ENCODE data around the gene CFLAR. TPM values are rescaled to one million over a fixed set of nuclear protein-coding genes. Genes with fewer than 3 reads are reported as not detected.
"Not testable (repeated sequence)": the region's sequence is repeated elsewhere in the genome, so short reads cannot be mapped to it uniquely, and the experiment has no call there.

Gene CFLAR
- total RNA-seq, 2 donors from 2014 or later, result 165 to 315 TPM

GRCh38 chr2:201111096-201111495, 4.9 kb upstream of the CFLAR start:
- Histone ChIP-seq H3K9me3 (no peaks in the 10 kb centered on the region), H3K4me3 (no peak overlapping the region), H3K36me3 (no peaks in the 10 kb centered on the region), H3K27me3 (replicated peaks; ENCODE audit: insufficient read depth) (no peaks in the 10 kb centered on the region), H3K27ac (no peak overlapping the region), H3K4me1 (ENCODE audit: control insufficient read depth in 1 of 2, low read depth in 2 of 2) (peaks cover 0 to 10% of the 10 kb centered on the region in 2 donors)
- DNase-seq (ENCODE audit: low spot score) (no peak), ATAC-seq (ENCODE audit: insufficient number of reproducible peaks, low FRiP score, low read depth) (no peak)
- no peak for TF ChIP-seq CTCF (IDR thresholded peaks at IDR 0.05)

GRCh38 chr2:201114350-201114749, 1.6 kb upstream of the CFLAR start:
- DNase-seq (ENCODE audit: low spot score) (no peak), ATAC-seq (ENCODE audit: insufficient number of reproducible peaks, low FRiP score, low read depth) (no peak)
- Histone ChIP-seq H3K9me3 (no peaks in the 10 kb centered on the region), H3K36me3 (no peaks in the 10 kb centered on the region), H3K27me3 (replicated peaks; ENCODE audit: insufficient read depth) (no peaks in the 10 kb centered on the region), H3K4me1 (ENCODE audit: control insufficient read depth in 1 of 2, low read depth in 2 of 2) (peaks cover 0 to 19% of the 10 kb centered on the region in 2 donors), H3K4me3 (no peak overlapping the region), H3K27ac (no peak overlapping the region)
- no peak for TF ChIP-seq CTCF (IDR thresholded peaks at IDR 0.05)

GRCh38 chr2:201114846-201115245, 1.1 kb upstream of the CFLAR start:
- Histone ChIP-seq H3K4me1 (ENCODE audit: control insufficient read depth in 1 of 2, low read depth in 2 of 2) (peaks cover 4 to 24% of the 10 kb centered on the region in 2 donors), H3K4me3 (no peak overlapping the region), H3K27ac (peak overlapping the region; percentile 99 to 100), H3K36me3 (no peaks in the 10 kb centered on the region), H3K9me3 (no peaks in the 10 kb centered on the region), H3K27me3 (replicated peaks; ENCODE audit: insufficient read depth) (no peaks in the 10 kb centered on the region)
- TF ChIP-seq CTCF (IDR thresholded peaks at IDR 0.05), result no peak
- DNase-seq (ENCODE audit: low spot score) (no peak), ATAC-seq (ENCODE audit: insufficient number of reproducible peaks, low FRiP score, low read depth) (no peak)

- Histone ChIP-seq H3K27me3 (replicated peaks; ENCODE audit: insufficient read depth) (no peaks in the 10 kb centered on the region), H3K36me3 (no peaks in the 10 kb centered on the region), H3K4me1 (ENCODE audit: control insufficient read depth in 1 of 2, low read depth in 2 of 2) (peaks cover 22 to 42% of the 10 kb centered on the region in 2 donors), H3K9me3 (no peaks in the 10 kb centered on the region), H3K4me3 (peak overlapping the region; percentile 97), H3K27ac (peak overlapping the region; percentile 99 to 100)
- TF ChIP-seq CTCF (IDR thresholded peaks at IDR 0.05), result peak; percentile 45
- DNase-seq (ENCODE audit: low spot score) (no peak), ATAC-seq (ENCODE audit: insufficient number of reproducible peaks, low FRiP score, low read depth) (peak; percentile 37)
These were observed 1.2 kb downstream of the CFLAR start for GRCh38 chr2:201116959-201117734.

GRCh38 chr2:201117735-201118094, 1.8 kb downstream of the CFLAR start:
- H3K4me1 ChIP-seq (ENCODE audit: control insufficient read depth in 1 of 2, low read depth in 2 of 2), result peaks cover 27 to 48% of the 10 kb centered on the region in 2 donors

More at GRCh38 chr2:201117735-201118094, 1.8 kb downstream of the CFLAR start:
- ATAC-seq (ENCODE audit: insufficient number of reproducible peaks, low FRiP score, low read depth); DNase-seq (ENCODE audit: low spot score); H3K9me3 ChIP-seq; H3K27me3 ChIP-seq (replicated peaks; ENCODE audit: insufficient read depth); H3K36me3 ChIP-seq: not testable (repeated sequence)
- Histone ChIP-seq H3K4me3 (peak overlapping the region; percentile 97), H3K27ac (peak overlapping the region; percentile 99 to 100)

Measured in thoracic aorta (tissue), 2 donors.